ENCODE data around the gene MYBPHL.

GRCh38 chr1:109275706-109276345, 31.0 kb downstream of the MYBPHL start:
- TF ChIP-seq CTCF (IDR thresholded peaks at IDR 0.05) (no peak), POLR2A (IDR thresholded peaks at IDR 0.05) (no peak)
